GM19043 (cell line): ENCODE measurements around the gene CYYR1.
"Not testable (repeated sequence)": the region's sequence is repeated elsewhere in the genome, so short reads cannot be mapped to it uniquely, and the experiment has no call there.

ENCODE experiments used
- ATAC-seq: cut with Tn5 transposase; IDR thresholded peaks from one replicate; pipeline ENCODE4 v1.9.1; 2021; ENCODE audit warnings: low read depth; ENCODE audit not compliant: unreplicated experiment

Gene CYYR1

GRCh38 chr21:26499495-26499894 lies 73.6 kb downstream of the CYYR1 start:
- no peak for ATAC-seq

GRCh38 chr21:26495283-26495849 lies 77.7 kb downstream of the CYYR1 start:
- ATAC-seq: no peak

GRCh38 chr21:26491663-26492062 lies 81.4 kb downstream of the CYYR1 start:
- no peak for ATAC-seq

GRCh38 chr21:26490771-26491170 lies 82.3 kb downstream of the CYYR1 start:
- no peak for ATAC-seq

- ATAC-seq: no peak
Measured at GRCh38 chr21:26489781-26490180, 83.3 kb downstream of the CYYR1 start.

- no peak for ATAC-seq
Measured at GRCh38 chr21:26487981-26488480, 85.1 kb downstream of the CYYR1 start.

GRCh38 chr21:26473471-26473870 lies 99.6 kb downstream of the CYYR1 start:
- no peak for ATAC-seq

- no peak for ATAC-seq
Measured at GRCh38 chr21:26471099-26471471, 102.0 kb downstream of the CYYR1 start.

GRCh38 chr21:26470351-26471098 lies 102.6 kb downstream of the CYYR1 start:
- ATAC-seq: no peak

- no peak for ATAC-seq
Measured at GRCh38 chr21:26469789-26470188, 103.3 kb downstream of the CYYR1 start.

- ATAC-seq: no peak
Measured at GRCh38 chr21:26465916-26466315, 107.2 kb downstream of the CYYR1 start.

- ATAC-seq: no peak
Measured at GRCh38 chr21:26461500-26461899, 111.6 kb downstream of the CYYR1 start.

- ATAC-seq: no peak
Measured at GRCh38 chr21:26460621-26461020, 112.5 kb downstream of the CYYR1 start.

GRCh38 chr21:26458854-26459253 lies 114.2 kb downstream of the CYYR1 start:
- not testable (repeated sequence) for ATAC-seq

- no peak for ATAC-seq
Measured at GRCh38 chr21:26457817-26458216, 115.3 kb downstream of the CYYR1 start.

- ATAC-seq: no peak
Measured at GRCh38 chr21:26453267-26453666, 119.8 kb downstream of the CYYR1 start.

GRCh38 chr21:26451081-26451740 lies 121.9 kb downstream of the CYYR1 start:
- ATAC-seq: no peak

- ATAC-seq: no peak
Measured at GRCh38 chr21:26449161-26449560, 123.9 kb downstream of the CYYR1 start.

- no peak for ATAC-seq
Measured at GRCh38 chr21:26448751-26449150, 124.3 kb downstream of the CYYR1 start.

GRCh38 chr21:26447932-26448475 lies 125.1 kb downstream of the CYYR1 start:
- ATAC-seq: no peak

GRCh38 chr21:26445440-26445839 lies 127.6 kb downstream of the CYYR1 start:
- ATAC-seq: no peak
